Non-pigmented ciliary epithelial cell (primary cell): ENCODE results near the gene NEU2.

Source experiments
- DNase-seq: peaks from one replicate; pipeline ENCODE4 v3.0.0-alpha.2; 2010; ENCODE audit warnings: low read depth

The NEU2 gene

GRCh38 chr2:233032551-233033320 lies at the start of gene NEU2:
NEU2 (plus strand) TSS chr2:233032672; CDS start chr2:233032672, 0 bp downstream.
- no peak for DNase-seq

DNA sequence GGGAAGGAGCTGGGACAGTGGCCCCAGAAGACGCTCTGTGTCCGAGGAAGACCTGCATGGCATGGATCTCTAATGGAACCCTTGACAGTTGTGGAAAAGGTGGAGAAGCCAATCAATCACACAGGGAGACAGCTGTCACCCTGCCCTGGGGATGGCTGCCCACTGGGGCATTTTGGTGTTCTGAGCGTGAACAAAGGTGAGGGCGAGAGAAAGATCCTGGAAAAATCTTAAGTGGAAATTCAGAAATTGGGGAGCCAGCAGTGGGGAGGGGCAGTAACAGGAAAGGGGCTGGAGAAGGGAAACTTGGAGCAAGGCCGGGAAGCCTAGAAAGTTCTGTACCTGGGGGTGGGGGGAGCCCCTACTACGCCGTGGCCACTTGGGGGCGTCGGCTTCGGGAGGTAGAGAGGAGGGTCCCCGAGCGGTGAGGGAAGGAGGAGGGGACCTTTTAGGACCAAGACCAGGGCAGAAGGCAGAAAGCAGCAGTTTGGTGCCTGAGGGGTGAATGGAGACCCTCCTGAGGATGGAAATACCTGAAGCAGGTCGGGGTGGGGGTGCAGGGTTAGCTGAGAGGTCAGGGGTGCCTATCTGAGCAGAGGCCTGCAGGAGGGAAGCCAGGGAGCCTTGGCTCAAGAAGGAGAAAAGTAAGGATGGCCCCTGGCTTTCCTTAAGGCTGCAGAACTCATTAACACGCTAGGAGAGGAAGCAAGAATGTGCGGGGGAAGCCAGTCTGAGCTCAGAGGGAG lies 49.4 kb upstream of the NEU2 start:
- no peak for DNase-seq

- no peak for DNase-seq
Measured at GRCh38 chr2:232983669-232984140, 48.8 kb upstream of the NEU2 start.

GRCh38 chr2:232984451-232985207 lies 47.8 kb upstream of the NEU2 start:
- no peak for DNase-seq

GRCh38 chr2:232986155-232986554 lies 46.3 kb upstream of the NEU2 start:
- no peak for DNase-seq

- no peak for DNase-seq
Measured at GRCh38 chr2:232993231-232993821, 39.1 kb upstream of the NEU2 start.

DNA sequence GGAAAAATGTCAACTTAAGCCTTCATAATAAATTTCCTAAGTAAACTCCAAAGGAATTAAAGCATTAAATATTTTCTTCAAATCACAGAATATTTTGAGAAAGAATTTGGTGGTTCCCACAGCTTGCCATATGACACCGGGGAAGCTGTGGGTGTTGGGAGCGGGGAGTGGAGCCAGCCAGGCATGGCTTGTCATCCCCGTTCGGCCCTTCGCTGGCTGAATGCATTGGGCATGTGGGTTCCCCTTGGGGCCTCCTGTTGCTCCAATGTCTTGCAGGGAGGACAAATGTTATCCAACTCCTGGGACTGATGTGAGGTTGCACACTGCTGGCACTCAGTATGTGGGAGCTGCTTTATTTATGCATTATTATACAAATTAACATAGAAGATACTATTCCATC lies 38.0 kb upstream of the NEU2 start:
- DNase-seq, result no peak

- no peak for DNase-seq
Measured at GRCh38 chr2:232997749-232998665, 34.5 kb upstream of the NEU2 start.

DNA sequence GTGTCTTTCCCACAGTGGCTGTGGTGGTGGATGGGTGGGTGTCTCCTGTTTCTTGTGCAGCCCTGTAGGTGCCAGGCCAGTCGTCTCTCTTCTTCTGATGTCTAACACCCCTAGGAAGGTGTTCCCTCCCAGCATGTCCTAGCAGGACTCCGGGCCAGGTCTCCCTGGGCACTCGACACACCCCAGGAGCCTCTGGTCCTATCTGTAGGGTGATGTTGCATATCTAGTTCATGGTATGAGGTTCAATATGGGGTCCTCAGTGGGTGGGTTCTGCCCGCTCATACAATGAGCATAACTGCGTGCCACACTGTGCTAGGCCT lies 33.8 kb upstream of the NEU2 start:
- DNase-seq, result no peak

GRCh38 chr2:232999354-232999753 lies 33.1 kb upstream of the NEU2 start:
- no peak for DNase-seq

DNA sequence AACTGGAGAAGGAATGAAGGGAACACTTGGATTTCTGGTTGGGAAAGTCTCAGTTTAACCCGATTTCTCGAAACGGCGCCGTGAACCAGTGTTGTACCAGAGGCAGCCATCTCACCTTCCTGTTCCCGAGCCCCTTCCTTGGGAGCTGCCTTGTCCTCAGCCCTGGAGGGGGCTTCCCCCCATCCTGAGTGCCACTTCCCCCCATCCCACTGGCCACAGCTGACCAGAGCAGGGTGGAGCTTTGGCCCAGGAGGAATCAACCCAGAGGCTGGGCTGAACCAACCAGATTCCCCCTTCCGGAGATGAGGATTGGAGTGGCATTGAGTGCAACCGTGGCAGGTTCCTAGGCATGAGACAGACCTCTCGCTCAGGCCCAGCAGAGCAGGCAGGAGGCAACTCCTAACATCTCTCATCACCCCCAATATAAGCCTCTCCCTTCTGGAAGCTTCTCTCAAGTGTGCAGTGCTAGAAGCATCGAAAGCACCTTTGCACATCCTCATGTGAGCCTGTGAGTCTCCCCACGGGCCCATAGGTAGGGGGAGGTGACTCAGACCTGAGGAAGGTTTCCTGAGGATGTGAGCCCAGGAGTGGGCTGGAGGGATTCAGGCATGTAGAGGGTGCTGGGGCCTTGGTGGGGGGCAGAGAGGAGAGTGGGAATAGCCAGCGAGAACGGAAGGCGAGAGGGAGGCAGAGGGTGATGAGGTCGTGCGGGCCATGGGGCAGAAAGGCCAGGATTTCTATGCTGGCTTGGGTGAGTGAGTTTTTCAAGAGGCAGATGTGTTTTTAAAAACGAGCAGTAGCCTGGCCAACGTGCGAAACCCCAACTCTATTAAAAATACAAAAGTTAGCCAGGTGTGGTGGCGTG lies 31.4 kb upstream of the NEU2 start:
- DNase-seq, result no peak

GRCh38 chr2:233002829-233003657 lies 29.4 kb upstream of the NEU2 start:
- DNase-seq, result no peak

DNA sequence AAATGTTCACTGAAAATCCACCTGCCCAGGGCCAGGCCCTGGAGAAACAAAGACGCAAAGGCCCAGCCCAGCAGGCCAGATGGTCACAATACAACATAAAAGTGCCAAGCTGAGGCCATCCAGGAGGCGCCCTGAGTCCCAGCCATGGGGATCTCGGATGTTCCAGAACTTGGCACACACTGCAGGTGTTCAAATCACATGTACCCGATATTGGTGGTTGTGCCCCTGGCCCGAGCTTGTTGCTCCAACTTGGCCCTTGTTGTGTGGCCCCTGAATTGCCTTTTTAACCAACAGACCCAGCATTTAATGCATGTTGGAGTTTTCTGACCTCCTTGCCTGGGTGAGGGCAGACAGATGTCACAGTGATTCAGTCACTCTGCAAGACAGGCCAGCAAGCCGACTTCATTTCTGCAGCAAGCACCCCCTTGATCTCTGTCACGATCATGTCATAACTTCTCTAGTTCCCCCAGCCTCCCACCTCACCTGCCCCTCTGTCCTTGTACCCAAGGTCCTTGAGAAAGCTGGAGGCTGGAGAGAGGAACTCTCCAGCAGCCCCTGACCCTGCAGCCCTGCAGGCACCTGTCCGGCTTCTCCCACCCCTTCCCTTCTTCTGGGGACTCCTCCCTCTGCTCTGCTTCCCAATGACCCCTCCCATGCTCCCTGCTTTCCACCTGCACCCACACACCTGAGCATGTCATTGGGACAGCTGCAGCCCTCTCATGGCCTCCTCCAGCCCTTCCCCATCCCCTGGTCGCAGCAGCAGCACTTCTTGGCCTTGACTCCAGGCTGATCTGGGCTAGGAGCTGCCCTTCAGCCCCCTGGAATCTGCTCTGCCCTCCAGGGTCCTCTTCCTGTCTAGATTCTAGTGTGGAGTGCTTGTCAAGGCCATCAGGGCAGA lies 28.6 kb upstream of the NEU2 start:
- DNase-seq, result no peak

GRCh38 chr2:233005096-233005495 lies 27.4 kb upstream of the NEU2 start:
- DNase-seq, result no peak

- no peak for DNase-seq
Measured at GRCh38 chr2:233006648-233007047, 25.8 kb upstream of the NEU2 start.

DNA sequence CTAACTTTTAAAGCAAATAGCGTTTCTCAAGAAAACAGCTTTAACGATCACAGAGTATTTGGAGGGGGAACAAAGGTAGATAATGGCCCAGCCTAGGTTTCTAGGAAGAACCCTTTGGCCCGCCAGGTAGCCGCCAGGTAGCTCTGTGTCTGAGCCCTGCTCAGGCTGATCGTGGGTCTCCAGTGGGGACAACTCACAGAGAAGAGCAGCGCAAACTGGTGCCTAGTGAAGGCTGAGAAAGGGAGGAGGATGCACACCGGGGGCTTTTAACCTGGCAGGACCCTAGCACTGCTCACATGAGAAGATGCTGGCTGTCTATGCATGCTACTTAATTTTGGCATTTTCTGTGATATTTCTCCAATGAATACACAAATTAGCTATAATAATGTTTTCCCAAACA lies 25.2 kb upstream of the NEU2 start:
- DNase-seq, result no peak

- no peak for DNase-seq
Measured at GRCh38 chr2:233007739-233008138, 24.7 kb upstream of the NEU2 start.

DNA sequence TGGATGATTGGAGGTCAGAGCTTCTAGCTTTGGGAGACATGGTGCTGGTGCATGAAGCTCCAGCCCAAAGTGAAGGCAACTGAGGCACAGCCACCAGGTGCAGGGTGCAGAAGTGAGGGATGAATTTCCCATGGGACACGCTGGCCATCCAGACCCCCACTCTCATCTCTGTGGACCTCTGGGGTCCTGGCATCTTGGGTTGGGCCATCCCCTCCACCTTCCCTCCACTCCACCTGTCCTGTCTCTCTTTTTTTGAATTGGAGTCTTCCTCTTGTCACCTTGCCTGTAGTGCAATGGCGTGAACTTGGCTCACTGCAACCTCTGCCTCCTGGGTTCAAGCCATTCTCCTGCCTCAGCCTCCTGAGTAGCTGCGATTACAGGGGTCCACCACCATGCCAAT lies 22.8 kb upstream of the NEU2 start:
- DNase-seq, result no peak
